NOMO-1 treated with DMSO at 0.1 percent for 48 hours (cell line): ENCODE results near the gene PTPRE.
A peak's percentile ranks its signal among the peaks of the same experiment; 100 is the strongest.
"Not testable (repeated sequence)": the region's sequence is repeated elsewhere in the genome, so short reads cannot be mapped to it uniquely, and the experiment has no call there.

Experiments
- DNase-seq: peaks from one replicate; lab custom pipeline; 2025; ENCODE audit not compliant: unreplicated experiment; lab: John Stamatoyannopoulos, UW

PTPRE gene

DNA sequence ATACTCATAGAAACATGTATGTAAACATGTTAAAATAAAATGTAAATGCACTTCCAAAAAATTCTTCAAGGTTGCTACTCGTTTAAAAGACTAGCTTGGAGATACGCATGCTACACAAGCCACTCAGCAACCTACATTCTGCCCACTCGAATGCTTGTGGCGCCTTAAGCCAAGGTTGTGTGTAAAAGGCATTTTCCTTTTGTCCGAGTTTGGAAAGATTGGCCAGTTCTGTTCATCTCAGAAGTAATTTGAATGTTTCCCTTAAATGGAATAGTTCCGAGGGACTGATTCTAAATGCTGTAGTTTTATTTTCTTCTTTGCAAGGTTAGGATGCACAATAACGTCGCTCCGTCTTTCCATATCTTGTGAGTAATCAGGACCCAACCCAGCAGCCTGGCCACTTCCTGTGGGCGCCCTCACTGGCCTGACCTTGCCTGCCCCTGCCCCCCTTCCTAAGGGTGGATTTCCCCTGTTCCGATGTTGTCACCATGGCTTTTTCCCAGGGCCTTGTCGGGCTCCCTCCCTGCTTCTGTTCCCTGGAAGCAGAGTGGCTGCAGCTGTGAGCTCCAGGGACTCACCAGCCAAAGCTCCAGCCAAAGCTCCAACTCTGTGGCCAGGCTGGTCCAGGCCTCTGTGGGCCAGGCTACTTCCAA, 70.6 kb downstream of the PTPRE start:
- no peak for DNase-seq

DNA sequence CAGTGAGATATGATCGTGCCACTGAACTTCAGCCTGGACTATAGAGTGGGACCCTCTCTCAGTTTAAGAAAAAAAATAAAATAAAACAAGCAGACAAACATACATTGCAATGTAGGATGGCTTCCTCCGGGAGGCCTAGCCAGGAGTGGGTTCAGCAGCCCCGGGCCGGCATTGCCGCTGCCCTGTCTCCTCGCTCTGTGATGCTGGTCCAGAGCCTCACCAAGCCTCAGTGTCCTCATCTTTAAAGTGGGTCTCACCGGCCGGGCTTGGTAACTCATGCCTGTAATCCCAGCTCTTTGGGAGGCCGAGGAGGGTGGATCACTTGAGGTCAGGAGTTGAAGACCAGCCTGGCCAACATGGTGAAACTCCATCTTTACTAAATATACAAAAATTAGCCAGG, 71.6 kb downstream of the PTPRE start:
- DNase-seq = no peak

DNA sequence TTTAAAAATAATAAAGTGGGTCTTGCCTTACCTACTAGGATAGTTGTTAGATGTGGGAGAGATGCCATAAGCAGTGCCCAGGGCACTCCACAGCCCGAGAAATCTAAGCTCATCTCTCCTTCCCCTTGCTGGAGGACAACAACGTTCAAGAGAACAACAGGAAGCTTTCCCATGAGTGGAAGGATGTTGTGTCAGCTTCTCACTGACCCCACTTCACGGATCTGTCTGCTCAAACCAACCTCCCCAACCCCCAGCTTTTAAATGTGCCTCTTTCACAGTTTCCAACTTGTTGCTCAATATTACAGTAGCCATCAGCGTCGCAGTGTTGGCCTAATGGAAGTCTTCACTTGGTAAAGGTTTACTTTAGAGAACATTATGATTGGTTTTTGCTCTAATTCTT, 72.1 kb downstream of the PTPRE start:
- no peak for DNase-seq

DNA sequence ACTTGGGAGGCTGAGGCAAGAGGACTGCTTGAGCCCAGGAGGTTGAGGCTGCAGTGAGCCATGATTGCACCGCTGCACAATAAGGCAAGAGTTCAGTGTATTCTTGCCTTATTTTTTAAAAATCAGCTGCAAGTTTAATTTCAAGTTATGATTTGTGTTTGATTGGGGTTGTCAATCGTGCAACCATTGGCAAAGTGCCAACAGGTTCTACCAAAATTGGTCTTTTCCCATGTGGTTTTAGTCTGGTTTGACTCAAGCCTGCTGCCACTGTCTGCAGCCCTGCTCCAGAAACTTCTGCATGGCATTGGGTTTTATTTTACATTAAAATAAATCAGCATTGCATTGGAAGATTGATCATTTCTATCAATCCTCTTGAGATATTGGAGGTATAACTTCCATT, 72.7 kb downstream of the PTPRE start:
- DNase-seq = no peak

DNA sequence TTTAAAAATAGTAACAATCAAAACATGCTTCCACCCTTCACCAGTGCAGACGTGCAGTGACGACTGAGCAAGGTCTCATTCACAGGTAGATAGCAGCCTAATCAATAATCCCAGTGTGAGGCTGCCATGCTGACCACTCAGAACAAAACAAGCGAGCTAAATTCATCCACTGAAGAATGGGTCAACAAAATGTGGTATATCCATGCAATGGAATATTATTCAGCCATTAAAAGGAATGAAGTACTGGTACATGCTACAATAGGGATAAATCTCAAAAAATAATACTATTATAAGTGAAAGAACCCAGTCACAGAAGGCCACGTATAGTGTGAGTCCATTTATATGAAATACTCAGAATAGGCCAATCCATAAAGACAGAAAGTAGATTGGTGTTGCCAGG, 74.0 kb downstream of the PTPRE start:
- DNase-seq = no peak

DNA sequence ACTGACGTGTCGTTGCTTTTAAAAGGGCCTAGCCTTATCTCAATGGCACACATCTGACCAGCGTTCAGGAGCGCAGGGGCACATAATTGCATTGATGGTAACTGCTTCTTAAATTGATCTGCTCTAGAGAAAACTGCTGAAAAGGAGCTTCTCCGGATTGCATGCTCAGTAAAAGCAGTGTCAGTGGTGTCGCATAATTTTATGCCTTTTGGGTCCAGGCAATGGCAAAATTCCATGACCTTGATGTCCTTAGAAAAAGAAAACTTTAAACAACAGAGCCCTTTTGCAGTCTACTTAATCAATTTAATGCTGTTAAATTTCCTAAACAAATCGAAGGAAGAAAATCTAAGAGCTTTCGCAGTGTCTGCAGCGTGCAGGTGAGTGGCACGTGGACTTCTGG, 75.7 kb downstream of the PTPRE start:
- DNase-seq = no peak

DNA sequence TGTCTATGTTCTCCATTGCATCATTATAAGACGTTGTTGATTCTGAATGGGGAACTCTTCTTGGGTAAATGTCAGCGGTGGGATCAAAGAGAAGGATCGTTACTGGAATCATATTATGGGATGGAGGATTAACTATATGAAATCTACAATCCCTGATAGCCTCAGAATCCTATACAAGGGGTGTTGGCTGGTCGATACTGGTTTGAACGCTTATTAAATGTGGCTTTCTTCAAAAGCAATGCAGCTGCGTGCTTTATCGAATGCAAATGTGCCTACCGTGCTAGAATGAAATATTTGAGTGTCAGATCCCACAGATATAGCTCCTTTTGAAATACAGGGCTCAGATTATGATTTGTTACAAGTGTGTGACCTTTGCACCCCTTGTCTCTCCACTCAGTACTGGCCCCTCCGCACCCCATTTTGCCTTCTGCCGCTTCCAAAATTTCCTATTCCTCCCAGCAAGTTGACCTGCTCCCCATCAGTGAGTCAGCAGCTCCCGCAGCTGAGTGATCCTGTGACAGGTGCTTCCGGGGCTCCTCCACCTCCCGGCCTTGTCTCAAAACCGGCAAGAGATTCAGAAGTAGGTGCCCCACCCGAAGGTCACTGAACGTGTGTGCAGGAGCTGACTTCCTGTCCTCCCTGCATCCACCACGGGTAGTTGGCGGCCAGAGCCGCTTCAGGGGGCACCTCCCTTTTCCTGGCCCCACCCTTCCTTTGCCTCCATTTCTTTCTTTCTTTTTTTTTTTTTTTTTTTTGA, 76.6 kb downstream of the PTPRE start:
- DNase-seq = no peak

DNA sequence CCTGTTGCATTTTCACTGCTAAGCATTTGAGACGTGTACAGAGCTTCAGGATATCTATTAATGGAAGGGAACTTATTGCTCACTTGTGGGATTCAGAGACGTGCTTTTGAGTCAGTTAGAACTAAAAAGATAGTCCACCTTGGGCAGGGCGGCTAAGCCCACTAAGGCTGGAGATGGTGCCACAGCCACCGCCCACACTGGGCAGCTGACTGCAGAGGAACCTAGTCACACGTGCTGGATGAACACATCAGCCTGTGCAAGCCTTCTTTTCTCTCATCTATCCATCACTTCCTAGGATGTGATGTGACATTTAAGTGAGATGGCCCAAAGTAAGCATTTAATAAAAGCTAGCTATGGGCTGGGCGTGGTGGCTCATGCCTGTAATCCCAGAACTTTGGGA, 78.0 kb downstream of the PTPRE start:
- no peak for DNase-seq

DNA sequence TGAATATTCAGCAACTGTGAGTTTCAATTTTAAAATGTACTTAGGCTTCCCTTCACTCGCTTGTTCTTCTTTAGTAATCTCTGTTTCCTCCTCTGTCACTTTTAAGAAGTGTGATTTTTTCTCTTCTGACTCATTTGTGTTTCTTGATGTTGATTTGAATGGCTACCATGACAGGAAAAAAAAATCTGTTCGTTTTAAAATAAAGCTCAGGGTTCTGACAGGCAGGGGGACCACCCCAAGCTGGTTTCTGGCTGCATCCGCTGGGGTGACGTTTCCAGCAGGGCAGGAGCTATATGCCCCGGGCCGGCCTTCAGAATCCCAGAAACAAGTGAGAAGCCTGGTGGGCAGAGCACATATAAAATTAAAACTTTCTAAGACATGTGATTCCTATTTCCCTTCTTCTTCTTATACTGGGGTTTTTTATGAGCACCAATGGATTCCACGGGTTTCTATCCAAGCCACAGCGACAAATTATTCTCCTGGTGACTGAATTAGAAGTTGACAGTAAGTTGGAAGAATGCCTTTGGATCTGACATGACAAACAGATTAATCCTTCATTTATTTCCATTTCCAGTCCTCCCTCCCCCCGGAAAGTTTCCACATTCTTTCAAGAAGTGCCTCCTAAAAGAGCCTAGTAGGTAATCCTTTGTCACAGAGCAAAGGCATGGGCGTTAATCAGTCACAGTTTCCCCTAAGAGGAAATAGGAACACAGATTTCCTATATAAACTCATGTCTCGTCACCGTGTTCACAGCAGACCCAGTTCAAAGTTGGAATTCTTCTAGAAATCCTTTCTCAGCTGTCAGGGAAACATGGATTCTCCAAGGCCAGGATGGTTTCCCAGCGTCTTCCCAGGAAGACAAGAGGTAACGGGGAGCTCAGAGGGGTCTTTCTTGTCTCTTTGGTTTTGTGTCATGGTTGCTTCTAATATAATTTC, 79.9 kb downstream of the PTPRE start:
- no peak for DNase-seq

DNA sequence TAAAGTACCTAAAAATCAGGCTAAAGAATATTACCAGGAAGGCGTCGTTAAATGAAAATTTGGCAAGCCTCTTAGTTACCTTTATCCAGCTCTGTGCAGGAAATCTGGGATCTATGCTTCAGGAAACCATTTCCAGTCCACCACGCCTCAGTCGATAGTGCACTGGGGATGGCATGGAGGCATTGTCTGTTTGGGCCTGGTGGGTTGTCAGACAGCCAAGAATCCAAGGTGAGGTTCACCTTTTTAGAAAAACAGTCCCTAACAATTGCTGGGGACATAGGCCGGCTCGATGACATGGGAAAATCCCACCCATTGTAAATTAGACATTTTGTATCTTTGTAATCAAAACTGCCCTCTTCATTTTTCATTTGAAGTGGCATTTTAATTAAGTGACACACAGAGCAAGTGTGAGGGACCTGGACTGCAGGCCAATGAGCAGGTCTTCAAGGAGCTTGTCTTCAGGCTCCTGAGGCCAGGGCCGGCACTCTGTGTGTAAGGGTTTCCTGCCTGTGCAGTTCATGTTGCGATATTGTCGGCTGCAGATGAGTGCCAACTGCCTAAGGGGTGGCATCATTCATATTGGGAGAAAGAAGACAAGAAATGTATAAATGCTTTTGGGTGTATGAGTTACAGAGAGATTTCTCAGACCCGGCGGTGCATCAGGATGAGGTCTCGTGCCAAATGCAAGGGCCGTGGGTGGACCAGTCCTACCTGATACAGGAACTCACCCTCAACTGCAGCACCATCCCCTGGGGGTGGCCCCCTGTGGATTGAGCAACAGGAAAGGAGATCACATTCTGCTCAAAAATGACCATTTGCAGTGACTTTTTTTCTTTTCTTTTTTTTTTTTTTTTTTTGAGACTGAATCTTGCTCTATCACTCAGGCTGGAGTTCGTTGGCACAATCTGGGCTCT, 80.8 kb downstream of the PTPRE start:
- DNase-seq = peak; percentile 26

DNA sequence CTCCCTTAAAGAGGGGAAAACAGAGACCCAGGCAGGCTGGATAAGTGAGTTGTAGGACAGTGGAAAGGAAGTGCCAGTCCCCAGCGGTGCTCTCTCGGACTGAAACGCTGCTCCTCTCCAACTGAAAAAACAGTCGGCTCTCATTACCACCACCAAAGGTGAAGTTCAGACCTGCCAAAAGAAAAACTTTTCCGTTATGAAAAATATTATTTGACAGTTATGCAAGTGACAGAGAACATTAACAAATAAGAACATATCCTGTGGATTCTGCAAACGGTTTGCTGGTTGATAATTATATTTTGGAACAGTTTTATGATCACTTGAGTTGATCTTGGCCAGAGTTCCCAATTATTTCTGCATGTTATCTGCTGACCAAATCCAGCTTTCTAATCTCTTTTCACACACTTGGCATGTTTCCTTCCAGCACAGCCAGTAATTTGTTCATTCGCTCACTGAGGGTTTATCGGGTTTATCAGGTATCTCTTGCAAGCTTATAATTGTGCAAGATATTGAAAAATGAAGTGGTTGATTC, 82.6 kb downstream of the PTPRE start:
- DNase-seq = no peak

DNA sequence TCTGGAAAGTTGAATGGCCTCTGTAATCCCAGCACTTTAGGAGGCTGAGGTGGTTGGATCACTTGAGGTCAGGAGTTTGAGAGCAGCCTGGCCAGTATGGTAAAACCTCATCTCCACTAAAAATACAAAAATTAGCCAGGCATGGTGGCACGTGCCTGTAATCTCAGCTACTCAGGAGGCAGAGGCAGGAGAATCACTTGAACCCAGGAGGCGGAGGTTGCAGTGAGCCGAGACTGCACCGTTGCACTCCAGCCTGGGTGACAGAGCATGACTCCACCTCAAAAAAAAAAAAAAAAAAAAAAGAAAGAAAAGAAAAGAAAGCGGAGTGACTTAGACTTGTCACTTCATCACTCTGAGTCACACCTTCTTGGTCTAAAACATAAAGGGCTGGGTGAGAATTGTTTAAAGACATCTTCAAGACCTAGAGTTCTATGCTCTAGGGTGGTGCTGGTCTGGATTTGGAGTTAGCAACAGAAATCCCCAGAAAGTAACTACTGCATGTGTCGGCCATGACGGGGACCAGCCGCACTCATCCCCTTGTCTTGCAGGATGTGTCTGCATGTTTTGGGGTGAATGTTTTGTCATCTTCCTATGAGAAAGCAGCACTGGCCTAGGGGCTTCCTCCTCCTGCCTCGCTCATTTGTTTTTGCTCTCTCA, 83.4 kb downstream of the PTPRE start:
- not testable (repeated sequence) for DNase-seq

DNA sequence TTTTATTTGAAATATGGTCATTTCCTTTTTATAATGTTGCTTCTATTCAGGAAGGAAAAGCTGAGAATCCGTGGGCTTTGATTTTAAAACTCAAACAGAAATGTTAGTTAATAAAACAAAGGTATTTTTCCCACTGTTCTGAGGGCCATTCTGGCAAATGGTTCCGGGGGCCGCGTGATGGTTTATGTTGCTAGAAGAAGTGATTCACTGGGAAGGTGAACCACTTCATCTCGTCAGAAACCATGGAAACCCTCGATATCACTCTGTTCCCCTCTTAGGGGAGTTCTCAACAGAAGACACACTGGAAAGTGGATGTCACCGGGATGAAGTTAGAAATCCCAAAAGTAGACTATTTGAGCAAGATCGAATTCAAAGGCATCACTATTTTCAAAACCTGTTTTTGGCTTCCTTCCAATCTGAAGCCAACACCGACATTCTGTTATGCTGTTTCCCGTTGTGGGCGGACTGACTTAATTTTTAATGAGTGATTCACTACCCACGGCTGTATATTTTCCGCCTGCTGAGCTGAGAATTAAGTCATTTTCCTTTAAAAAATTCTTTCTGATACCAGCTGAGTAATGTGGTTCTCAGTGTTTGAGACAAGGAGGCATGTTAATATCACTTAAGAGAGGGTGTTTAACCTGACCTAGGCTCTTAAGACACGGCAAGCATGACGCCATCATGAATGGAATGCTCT, 84.1 kb downstream of the PTPRE start:
- DNase-seq = no peak

DNA sequence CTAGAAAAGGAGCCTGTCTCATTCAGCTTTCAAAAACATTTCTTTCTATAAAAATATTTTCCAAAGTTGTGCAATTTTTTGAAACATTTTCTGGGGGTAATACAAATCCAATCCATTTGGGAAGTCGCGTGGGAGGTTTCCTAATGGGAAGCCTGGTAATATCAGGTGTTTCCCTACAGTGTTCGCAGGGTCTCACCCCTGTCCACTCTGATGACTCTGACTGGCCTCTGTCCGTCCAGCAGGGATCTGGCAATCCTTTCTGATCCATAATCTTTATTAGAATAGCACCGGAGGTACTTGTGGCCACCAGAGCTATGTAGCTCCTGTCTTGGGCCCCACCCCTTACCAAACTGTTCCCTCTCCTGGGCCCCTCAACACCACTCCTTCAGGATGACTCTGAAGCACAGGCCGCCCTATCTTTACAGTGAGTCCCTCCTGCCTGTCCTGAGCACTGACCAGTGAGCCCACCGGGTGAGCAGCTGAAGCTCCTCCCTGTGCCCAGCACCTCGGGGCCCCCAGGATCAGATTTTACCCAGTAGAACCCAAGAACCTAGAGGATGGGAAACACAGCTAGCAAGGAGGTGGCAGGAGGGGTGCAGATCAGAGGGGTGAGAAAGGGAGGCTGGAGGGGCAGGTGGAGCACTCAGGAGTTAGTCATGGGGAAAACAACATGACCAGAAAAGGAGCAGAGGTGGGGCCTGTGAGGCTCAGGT, 84.8 kb downstream of the PTPRE start:
- DNase-seq = no peak

DNA sequence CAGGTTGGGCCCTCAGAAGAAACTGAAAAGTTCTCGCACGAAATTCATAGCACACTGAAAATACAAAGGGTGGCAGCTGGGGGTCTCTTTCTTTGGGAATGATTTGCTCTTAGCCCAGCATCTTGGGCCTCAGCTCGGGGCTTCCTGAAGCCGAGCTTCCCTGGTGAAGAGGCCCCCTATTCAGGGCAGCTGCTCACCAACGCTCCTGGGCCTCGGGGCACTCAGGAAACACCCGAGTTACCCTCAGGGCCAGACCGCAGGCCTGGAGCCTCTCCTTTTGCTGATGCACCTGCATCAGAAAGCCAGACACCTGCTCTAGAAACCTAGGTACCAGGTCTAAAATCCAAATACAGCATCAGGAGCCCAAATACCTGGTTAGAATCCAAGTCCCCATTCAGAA, 85.5 kb downstream of the PTPRE start:
- no peak for DNase-seq

DNA sequence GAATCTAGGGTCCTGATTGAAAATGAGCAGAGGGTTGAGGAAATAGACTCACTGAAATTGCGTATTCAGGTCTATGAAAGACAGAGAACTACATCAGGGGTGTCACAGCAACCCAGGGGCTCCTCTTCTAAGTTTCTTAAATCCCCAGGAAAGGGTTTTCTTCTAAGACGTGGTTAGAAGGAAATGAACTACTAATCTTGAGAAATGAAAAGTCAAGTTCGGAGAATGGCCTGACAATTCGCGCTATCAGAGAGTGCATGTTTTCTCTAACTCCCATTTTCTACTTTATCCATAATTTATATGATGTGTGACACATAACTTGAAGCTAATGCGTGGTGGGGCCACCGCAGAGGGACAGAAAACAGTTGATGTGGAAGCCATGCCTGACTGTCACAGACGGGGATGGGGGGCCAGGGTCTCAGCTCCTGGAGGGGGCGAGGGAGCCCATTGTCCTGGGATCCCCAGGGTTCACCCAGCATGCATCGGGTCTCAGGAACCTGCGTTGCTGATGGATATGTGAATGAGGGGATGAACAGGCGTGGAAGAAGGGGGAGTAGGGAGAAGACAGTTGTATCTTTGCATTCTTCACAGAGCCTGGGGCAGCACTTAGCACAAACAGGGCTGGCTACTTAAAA, 86.3 kb downstream of the PTPRE start:
- no peak for DNase-seq

DNA sequence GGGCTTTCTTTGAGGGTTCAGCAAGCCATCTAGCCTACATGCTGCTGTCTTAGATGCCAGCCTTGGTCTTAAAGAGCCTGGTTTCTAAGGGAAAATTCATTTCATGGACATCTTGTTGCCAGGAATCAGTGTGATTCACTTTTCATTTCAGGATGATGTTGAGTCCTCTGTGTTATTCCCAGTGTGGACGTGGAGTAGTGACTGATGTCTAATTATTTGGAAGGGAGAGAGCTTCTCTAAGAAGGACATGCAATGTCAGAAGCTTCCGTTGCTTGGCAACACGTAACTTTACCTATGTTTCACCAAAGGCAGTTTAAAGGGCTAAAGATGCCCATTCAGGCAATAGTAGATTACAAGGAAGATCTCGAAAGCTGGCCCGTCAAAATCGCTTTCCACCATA, 89.0 kb downstream of the PTPRE start:
- no peak for DNase-seq

DNA sequence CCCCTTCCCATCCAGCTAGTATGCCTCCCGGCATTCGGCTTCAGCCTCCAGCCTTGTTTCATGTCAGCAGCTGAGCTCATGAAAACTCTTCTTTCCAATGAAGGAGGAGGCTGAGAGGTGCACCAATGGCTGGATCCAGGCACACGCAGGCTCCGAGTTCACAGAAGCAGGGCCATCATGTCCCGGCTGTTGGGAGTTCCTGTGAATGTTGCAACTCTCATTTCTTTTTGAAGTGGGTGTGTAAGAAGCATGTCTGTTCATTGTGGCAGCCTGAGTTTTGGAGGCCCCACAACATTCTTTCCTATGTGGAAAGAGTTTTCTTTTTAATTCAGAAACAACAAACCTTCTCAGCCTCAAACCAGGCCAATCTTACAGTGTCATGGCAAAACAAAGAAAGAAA, 89.7 kb downstream of the PTPRE start:
- no peak for DNase-seq
